ENCODE results near the gene SCFD2. TPM values are rescaled to one million over a fixed set of nuclear protein-coding genes. Genes with fewer than 3 reads are reported as not detected.

Gene SCFD2
- total RNA-seq, 1 experiment from 2014 or later = 8.4 TPM

GRCh38 chr4:53367721-53368120 lies 1.9 kb upstream of the SCFD2 start:
- ChIA-PET CTCF (no interaction called here), POLR2A (ENCODE audit: low non-redundant PET) (no interaction called here)
- DNase-seq (ENCODE audit: low spot score) = no peak
- no TSS peak for BruUV-seq (replicated peaks)
- peaks cover 8% of the 10 kb centered on the region for H3K27me3 ChIP-seq (replicated peaks; ENCODE audit: insufficient read depth, low read depth, low read length, poor library complexity)
- H3K4me3 ChIP-seq (ENCODE audit: low read depth, low read length, poor library complexity, severe bottlenecking) = no peak overlapping the region
- no peaks in the 10 kb centered on the region for H3K36me3 ChIP-seq (ENCODE audit: insufficient read depth, low read length, poor library complexity, severe bottlenecking)
- H3K9me3 ChIP-seq (ENCODE audit: low read depth, low read length, poor library complexity, severe bottlenecking) = no peaks in the 10 kb centered on the region
- H3K27ac ChIP-seq (ENCODE audit: low read depth, low read length, poor library complexity, severe bottlenecking) = no peak overlapping the region
- H3K4me1 ChIP-seq (ENCODE audit: insufficient read depth, low read length, poor library complexity, severe bottlenecking) = no peaks in the 10 kb centered on the region
- TF ChIP-seq CTCF (conservative IDR thresholded peaks at IDR 0.05; ENCODE audit: low read depth, low read length) = no peak
- no peak for TF ChIP-seq EZH2 (IDR thresholded peaks at IDR 0.05; ENCODE audit: borderline replicate concordance, low read depth, low read length, poor library complexity, severe bottlenecking)
- intact Hi-C loops (cut with micrococcal nuclease; ENCODE audit: unreplicated experiment) = no loop called here

GRCh38 chr4:53366301-53366716 lies 448 bp upstream of the SCFD2 start:
- CTCF ChIA-PET = no interaction called here
- no peaks in the 10 kb centered on the region for H3K9me3 ChIP-seq (ENCODE audit: low read depth, low read length, poor library complexity, severe bottlenecking)
- no peaks in the 10 kb centered on the region for H3K4me1 ChIP-seq (ENCODE audit: insufficient read depth, low read length, poor library complexity, severe bottlenecking)
- peak overlapping the region; percentile 77 for H3K4me3 ChIP-seq (ENCODE audit: low read depth, low read length, poor library complexity, severe bottlenecking)
- H3K27ac ChIP-seq (ENCODE audit: low read depth, low read length, poor library complexity, severe bottlenecking) = no peak overlapping the region
- DNase-seq (ENCODE audit: low spot score) = no peak
- TF ChIP-seq EZH2 (IDR thresholded peaks at IDR 0.05; ENCODE audit: borderline replicate concordance, low read depth, low read length, poor library complexity, severe bottlenecking) (no peak), CTCF (conservative IDR thresholded peaks at IDR 0.05; ENCODE audit: low read depth, low read length) (no peak)
- intact Hi-C loops (cut with micrococcal nuclease; ENCODE audit: unreplicated experiment) = no loop called here
- H3K36me3 ChIP-seq (ENCODE audit: insufficient read depth, low read length, poor library complexity, severe bottlenecking) = no peaks in the 10 kb centered on the region
- H3K27me3 ChIP-seq (replicated peaks; ENCODE audit: insufficient read depth, low read depth, low read length, poor library complexity) = peaks cover 8% of the 10 kb centered on the region
- BruUV-seq (replicated peaks) = no TSS peak
- POLR2A ChIA-PET (ENCODE audit: low non-redundant PET) = interaction anchor here (0.6 kb wide), 1 partner anchor 28 kb away, joined by 3 read pairs; no protein-coding TSS in a partner anchor

GRCh38 chr4:53365121-53365485 lies 758 bp downstream of the SCFD2 start:
- Histone ChIP-seq H3K36me3 (ENCODE audit: insufficient read depth, low read length, poor library complexity, severe bottlenecking) (no peaks in the 10 kb centered on the region), H3K4me3 (ENCODE audit: low read depth, low read length, poor library complexity, severe bottlenecking) (peak overlapping the region; percentile 77), H3K27ac (ENCODE audit: low read depth, low read length, poor library complexity, severe bottlenecking) (no peak overlapping the region), H3K27me3 (replicated peaks; ENCODE audit: insufficient read depth, low read depth, low read length, poor library complexity) (peaks cover 8% of the 10 kb centered on the region), H3K4me1 (ENCODE audit: insufficient read depth, low read length, poor library complexity, severe bottlenecking) (no peaks in the 10 kb centered on the region), H3K9me3 (ENCODE audit: low read depth, low read length, poor library complexity, severe bottlenecking) (no peaks in the 10 kb centered on the region)
- DNase-seq (ENCODE audit: low spot score) = no peak
- ChIA-PET CTCF (no interaction called here), POLR2A (ENCODE audit: low non-redundant PET) (no interaction called here)
- TF ChIP-seq EZH2 (IDR thresholded peaks at IDR 0.05; ENCODE audit: borderline replicate concordance, low read depth, low read length, poor library complexity, severe bottlenecking) = no peak
- no peak for TF ChIP-seq CTCF (conservative IDR thresholded peaks at IDR 0.05; ENCODE audit: low read depth, low read length)
- intact Hi-C loops (cut with micrococcal nuclease; ENCODE audit: unreplicated experiment) = no loop called here
- no TSS peak for BruUV-seq (replicated peaks)

Data from A673 (cell line).